HG03135 (cell line): ENCODE results near the gene ZSWIM6.

Experiments used
- ATAC-seq: cut with Tn5 transposase; IDR thresholded peaks from one replicate; pipeline ENCODE4 v1.9.1; 2021; ENCODE audit warnings: mild to moderate bottlenecking, moderate library complexity; ENCODE audit not compliant: unreplicated experiment

ZSWIM6 gene

DNA sequence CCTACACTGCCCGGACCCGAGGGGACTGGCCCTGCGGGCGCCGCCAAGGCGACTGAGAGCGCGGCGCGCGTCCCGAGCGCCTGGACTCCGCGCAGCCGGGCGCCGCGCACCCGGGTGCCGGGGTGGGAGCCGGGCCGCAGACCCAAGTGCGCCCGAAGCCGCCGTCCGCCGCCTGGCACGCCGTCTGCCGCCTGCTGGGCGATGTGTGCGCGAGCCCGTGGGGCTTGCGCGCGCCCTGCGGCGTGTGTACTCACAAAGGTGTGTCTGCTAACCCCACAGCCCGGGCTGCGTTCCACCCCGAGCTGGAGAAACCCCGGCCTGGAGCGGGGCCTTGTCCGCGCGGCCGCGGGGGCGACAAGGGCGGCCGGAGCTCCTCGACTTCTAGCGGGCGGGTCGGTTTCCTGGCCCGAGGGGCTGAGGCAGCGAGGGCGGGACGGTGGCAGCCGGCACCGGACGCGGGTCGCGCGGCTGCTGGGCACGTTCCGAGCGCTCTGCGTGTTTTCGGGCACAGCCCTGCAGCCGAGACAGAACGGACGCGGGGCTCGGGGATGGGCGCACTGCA is 1.1 kb upstream of the ZSWIM6 start:
- ATAC-seq, result peak; percentile 24

- no peak for ATAC-seq
Measured at GRCh38 chr5:61332358-61332749, 296 bp downstream of the ZSWIM6 start.

GRCh38 chr5:61332851-61333320 is 828 bp downstream of the ZSWIM6 start:
- ATAC-seq, result no peak

DNA sequence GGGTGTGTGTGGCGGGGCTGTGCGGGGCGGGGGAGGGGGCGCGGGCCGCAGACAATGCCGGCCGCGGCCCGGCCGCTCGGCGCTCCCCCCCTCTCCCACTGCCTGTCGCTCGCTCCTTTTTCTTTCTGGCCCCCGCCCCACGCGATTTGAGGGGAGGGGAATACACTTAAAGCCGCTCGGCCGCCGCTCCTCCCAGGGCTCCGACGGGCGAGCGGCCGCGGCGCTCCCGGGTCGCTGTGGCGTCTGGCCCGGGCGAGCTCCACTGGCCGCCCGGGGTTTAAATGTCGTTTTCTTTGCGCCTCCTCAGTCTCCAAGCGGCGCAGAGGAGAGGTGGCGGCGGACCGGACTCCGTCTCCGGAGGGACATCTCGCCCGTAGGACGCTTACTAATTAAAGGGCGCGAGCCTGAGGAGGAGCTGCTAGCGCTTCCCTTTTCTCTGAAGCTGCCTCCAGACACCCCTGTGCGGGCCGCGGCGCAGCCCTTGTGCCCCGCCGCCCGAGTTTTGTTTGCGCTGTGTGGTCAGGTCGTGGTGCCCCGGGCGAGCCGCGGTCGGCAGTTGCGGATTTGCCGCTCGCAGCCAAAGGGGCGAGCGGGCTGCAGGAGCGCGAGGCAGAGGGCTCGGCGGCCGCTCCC is 1.4 kb downstream of the ZSWIM6 start:
- no peak for ATAC-seq

DNA sequence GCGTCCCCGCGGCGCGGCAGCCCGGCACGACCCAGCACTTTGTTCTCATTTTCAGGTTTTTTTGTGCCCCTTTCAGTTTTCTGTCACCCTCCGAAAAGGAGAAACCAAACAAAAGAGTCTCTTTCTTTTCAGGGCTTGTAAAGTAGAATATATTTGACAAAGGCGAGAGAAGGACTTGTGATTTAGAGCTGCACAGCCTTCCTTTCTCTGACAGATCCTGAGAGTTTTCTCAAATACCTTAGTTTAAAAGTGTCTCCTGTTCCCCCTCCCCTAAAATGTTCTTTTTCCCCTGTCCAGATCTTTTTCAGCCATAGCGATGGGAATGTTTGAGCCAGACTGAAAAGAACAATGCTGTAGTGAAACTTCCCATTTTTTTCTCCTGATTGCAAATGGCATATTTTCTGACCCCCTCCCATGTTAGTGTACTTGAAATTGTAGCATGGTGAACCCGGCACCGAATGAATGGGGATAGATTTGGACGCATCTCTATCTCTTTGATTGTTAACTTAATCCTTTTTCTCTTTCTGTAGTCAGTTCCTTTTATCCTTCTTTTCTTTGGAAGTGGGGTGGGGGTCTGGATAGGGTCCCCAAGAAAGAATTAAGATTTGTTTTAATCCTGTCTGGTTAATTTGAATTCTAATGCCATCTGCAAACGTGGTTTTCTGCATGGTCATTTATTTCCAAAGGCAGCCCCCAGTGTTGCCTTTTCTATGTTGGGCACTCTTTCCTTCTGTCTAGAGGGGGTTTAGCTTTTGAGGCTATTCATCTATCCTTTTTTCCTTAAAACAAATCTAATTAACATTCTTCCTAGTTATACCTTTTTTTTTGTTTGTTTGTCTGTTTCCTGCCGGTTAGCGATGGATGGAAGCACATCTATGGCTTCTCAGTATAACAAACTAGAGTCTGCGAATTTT is 2.2 kb downstream of the ZSWIM6 start:
- no peak for ATAC-seq

DNA sequence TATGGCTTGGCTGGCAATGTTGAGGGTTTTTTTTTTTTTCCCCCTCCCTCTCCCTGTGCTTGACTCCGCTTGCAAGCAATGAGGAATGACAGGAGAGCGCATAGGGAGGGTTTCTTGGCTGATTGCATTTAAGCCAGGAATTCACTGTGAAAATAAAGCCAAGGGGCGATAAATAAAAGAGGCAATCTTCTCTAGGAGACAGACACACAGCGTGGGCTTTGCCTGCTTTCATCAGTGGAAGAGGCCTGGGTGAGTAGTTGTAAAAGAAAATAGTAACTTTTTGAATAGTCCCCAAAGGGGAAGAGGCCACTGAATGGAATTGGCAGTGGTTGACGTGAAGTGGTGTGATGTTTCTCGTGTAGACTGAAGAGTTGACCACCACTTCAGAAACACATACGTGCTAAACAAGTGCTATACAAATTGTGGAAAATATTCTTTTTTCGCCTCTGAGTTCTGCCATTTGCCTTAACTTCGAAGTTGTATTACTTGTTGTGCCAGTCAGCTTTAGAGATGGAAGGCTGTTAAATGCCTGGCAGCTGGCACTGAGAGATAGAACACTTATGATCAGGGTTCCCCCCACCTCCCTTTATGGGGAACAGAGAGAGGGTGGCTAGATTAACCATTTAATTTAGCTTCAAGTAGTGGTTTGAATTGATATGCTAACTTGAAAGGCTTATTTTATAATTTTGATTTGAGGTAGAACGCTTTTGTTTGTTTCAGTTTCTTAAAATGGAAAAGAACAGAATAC is 3.0 kb downstream of the ZSWIM6 start:
- no peak for ATAC-seq

DNA sequence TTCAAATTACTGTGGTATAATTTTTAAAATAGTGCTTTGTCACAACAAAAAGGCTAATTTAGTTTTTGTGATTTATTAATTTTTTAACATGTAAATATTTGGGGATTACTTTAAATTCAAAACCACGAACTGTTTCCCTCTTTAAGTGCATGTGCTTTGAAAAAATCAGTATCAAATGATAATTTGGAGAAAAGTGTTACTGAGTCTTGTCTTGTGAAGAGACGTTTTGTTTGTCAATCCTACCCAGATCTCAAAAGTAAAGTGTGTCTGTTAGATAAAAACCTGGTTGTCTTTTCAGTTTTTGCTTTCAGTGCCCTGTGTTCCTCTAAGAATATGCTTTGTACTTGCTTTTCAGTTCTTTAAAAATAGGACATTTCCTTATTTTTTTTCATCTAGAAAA is 7.7 kb downstream of the ZSWIM6 start:
- ATAC-seq, result no peak

- ATAC-seq, result no peak
Measured at GRCh38 chr5:61340775-61341361, 8.8 kb downstream of the ZSWIM6 start.

DNA sequence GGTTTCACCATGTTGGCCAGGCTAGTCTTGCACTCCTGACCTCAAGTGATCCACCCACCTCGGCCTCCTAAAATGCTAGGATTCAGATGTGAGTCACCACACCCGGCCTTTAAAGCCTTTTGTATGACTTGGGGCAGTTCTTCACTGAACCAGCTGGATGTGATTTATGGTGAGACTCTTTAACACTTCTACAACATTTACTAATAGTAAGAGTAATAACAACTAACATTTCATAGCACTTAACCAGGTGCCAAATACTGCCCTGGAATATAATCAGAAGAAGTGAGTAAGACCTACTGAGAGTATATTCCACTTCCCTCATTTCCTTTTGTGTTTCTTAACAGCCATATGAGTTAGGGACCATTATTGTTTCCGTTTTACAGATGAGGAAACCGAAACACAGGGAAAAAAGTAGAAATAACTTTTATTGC is 10.0 kb downstream of the ZSWIM6 start:
- no peak for ATAC-seq

GRCh38 chr5:61344187-61344944 is 12.3 kb downstream of the ZSWIM6 start:
- ATAC-seq, result no peak

DNA sequence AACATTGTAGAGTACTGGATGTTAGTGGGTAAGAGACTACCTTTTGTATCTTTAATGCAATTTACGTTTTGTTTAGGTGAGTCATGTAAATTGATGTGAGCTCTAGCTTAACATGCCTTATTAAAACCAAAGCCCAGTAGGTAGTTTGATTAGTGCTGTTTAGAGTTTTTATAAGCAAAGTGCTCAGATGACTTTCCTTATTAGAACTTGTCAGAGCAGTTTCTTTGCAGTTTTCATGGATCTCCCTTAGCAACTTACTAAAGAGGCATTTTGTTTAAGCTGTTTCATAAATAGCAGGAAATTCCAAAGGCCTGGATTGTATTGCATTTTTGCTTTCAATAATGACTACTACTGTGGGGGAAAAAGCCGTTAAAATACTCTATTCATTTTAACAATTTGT is 14.5 kb downstream of the ZSWIM6 start:
- ATAC-seq, result no peak

DNA sequence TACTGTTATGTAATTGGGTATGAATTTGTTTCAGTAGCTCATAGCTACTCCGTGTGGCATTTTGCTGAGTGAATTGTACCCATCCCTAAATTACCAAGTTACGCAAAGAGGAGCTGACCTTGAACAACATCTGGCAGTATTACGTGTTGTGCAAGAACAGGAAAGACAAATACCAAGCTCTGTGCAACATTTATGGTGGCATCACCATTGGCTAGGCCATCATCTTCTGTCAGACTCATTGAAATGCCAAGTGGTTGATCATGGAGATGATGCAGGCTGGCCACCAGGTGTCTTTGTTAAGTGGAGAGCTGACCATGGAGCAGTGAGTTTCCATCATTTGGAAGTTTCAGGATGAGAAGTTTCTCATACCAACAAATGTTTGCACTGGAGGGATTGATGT is 15.0 kb downstream of the ZSWIM6 start:
- ATAC-seq, result no peak

- no peak for ATAC-seq
Measured at GRCh38 chr5:61348447-61348846, 16.4 kb downstream of the ZSWIM6 start.

DNA sequence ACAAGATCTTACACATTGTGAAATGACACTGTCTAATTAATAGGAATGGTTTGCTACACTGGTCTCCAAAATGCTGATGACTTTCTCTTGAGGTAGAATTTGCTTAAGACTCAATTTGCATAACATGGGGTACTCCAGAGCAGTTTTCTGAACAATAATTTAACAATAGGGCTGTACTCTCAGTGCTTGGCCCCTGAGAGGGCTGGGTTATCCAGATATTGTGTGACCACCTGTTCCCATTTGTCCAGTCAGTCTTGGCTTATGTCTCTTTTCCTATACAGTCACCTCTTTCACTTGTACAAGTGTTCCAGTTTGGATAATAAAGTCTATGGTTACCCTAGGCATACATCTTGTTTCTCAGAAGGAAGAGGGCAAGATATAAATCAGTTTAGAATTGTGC is 17.9 kb downstream of the ZSWIM6 start:
- ATAC-seq, result no peak

DNA sequence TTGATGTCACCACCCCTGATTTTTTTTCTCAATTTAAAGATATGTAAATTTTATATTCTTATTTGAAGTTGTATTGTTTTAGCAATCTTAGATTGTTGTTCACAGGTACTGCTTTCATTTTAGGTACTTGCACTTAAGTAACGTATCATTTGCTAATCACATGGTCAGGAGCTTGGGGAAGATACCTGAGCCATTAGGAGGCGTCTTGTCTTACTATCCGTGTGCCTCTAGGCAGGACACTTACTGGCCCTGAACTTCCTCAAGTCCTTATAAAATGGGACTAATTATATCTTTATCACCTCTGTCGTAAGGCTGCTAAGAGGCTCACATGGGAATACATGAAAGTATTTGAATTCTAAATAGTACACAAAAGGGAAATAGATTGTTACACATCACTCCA is 18.5 kb downstream of the ZSWIM6 start:
- ATAC-seq, result no peak

DNA sequence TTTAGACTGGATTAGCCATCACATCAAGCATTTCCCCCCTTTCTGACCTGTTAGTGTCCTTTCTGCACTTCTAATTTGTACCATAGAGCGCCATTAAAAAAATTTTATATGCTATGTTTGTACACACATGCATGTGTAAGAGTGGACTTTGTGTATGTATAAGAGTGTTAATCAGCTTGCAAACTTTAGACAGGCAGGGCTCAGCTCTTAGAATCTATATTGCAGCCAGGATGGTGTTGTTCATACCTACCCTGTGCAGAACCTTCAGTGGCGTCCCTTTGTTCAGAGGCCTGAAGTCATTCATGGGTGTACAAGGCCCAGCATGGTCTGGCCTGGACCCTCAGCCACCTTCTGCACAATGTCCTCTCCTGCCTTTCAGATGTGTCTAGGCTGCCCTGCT is 19.7 kb downstream of the ZSWIM6 start:
- ATAC-seq, result no peak

GRCh38 chr5:61352180-61352579 is 20.1 kb downstream of the ZSWIM6 start:
- no peak for ATAC-seq

DNA sequence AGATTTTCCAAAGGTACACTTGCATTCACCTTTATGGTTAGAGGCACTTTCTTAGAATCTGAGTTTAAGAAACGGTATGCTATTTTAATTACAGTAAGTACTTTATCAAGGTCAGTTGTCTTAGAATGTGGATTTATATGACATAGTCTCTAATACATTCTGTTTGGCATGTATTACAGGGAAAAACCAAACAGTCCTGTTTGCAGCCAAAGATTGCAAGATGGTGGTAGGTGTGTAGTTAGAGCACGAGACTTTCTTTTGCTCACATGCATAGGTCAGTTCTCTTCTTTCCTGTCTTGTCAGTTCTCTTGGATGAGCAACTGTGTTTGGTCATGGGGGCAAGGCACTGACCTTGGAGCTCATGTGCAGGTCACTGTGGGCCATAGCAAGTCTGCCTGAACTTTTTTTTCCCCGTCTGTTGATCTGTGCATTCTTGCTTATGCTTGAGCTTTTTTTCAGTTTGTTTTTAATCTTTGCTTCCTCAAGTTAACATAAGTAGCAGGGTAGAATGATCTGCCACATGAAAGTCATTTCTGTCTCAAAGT is 20.6 kb downstream of the ZSWIM6 start:
- ATAC-seq, result no peak

DNA sequence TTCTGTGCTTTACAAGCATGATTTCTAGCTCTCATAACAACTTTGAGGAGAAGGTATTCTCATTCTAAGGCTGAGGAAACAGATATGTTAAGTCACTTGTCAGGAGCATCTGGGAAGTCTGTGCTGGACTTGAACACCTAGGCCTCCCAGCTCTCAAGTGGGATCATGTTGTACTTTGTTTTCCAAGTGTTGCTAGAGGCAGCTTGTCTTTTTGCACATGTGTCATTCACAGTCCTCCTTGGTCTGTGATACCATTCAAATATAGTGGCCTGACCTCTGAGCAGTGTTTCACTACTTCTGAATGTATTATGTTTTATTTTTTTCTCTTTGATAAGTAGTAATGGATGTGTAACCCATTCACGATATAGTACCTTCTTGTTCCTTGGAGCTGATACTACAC is 21.2 kb downstream of the ZSWIM6 start:
- ATAC-seq, result no peak

DNA sequence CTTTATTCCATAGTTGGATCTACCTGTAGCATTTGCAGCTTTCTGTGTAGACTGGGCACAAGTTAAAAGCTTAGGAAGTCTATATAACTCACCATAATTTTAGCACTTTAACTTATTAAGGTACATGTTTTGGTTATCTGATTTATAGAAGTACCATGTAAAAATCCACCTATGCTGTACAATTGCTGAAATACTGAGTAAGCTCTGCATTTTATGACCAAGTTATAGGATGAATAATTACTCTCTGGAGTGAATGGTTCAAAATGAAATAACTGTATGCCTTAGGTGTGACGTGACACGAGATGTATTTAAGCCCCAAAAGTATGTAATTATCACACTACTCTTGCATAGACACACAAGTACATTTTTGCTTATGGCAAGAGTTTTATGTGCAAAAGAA is 22.1 kb downstream of the ZSWIM6 start:
- no peak for ATAC-seq
